B cell (primary cell): Measurements from ENCODE around the gene PPP2R2B. TPM values are rescaled to one million over a fixed set of nuclear protein-coding genes. Genes with fewer than 3 reads are reported as not detected.

Experiments
- ATAC-seq: fragments of 200-7000 bp; cut with Tn5 transposase; one replicate; pipeline ENCODE4 v1.10.0; 2021; ENCODE audit warnings: low read depth, mild to moderate bottlenecking, moderate number of reproducible peaks, moderate library complexity
- CTCF ChIA-PET: fragments of 350-600 bp; sonication (Branson Sonifier 250); formaldehyde crosslinking; loops from one replicate; lab custom pipeline; 2021; ENCODE audit warnings: antibody characterized with exemption, inconsistent platforms; lab: Charles Lee
- POLR2A ChIA-PET: fragments of 350-600 bp; sonication (Branson Sonifier 250); formaldehyde crosslinking; loops from one replicate; lab custom pipeline; 2021; ENCODE audit warnings: antibody characterized with exemption; lab: Charles Lee
- DNase-seq: peaks from one replicate; pipeline ENCODE4 v3.0.0; 2013
- H2AFZ ChIP-seq: 2 replicates; pipeline ENCODE4 v1.6.1; 2012; ENCODE audit warnings: mild to moderate bottlenecking, low read depth, low read length; ENCODE audit not compliant: insufficient read depth, poor library complexity, severe bottlenecking
- H3K27ac ChIP-seq, 2 donors: 1 replicate in 1 of 2; 2 replicates in 1 of 2; pipeline ENCODE4 v1.5.1; 2012 to 2013; ENCODE audit warnings: low read length in 2 of 2, mild to moderate bottlenecking in 2 of 2, moderate library complexity in 1 of 2
- H3K27me3 ChIP-seq, 4 experiments: fragments of 200-600 bp in 1 of 4; sonication (generic) in 1 of 4; replicated peaks in 1 of 4; 1 replicate in 2 of 4; 2 replicates in 2 of 4; pipeline versions ENCODE4 v1.6.1 to v1.7.0; 2013 to 2016; ENCODE audit warnings: low read length in 3 of 4, mild to moderate bottlenecking in 2 of 4, mixed read lengths in 1 of 4, moderate library complexity in 1 of 4; ENCODE audit not compliant: insufficient read depth in 4 of 4, control insufficient read depth in 3 of 4; ENCODE audit errors: control extremely low read depth in 1 of 4
- H3K36me3 ChIP-seq, 2 experiments: replicated peaks in 1 of 2; 1 replicate in 1 of 2; 2 replicates in 1 of 2; pipeline versions ENCODE4 v1.6.1 to v1.7.1; 2013; ENCODE audit warnings: low read length in 1 of 2; ENCODE audit not compliant: insufficient read depth in 2 of 2, control insufficient read depth in 1 of 2; ENCODE audit errors: control extremely low read depth in 1 of 2, extremely low read depth in 1 of 2
- H3K4me1 ChIP-seq, 2 donors: fragments of 200-600 bp in 1 of 2; sonication (generic) in 1 of 2; 1 replicate in 1 of 2; 2 replicates in 1 of 2; pipeline versions ENCODE4 v1.5.1 to v1.6.1; 2013 to 2017; ENCODE audit warnings: low read length in 2 of 2; ENCODE audit not compliant: control insufficient read depth in 2 of 2, insufficient read depth in 2 of 2
- H3K4me2 ChIP-seq: replicated peaks from 2 replicates; pipeline ENCODE3; 2012; ENCODE audit warnings: mild to moderate bottlenecking, low read depth, low read length; ENCODE audit not compliant: poor library complexity, severe bottlenecking
- H3K4me3 ChIP-seq, 5 experiments: fragments of 200-600 bp in 1 of 5; sonication (generic) in 1 of 5; 1 replicate in 3 of 5; 2 replicates in 2 of 5; pipeline versions ENCODE4 v1.5.1 to v1.7.0; 2011 to 2016; ENCODE audit warnings: low read length in 4 of 5, mild to moderate bottlenecking in 4 of 5, low read depth in 2 of 5, control low read depth in 1 of 5, moderate library complexity in 1 of 5; ENCODE audit not compliant: insufficient read depth in 1 of 5; ENCODE audit errors: control extremely low read depth in 1 of 5, extremely low read depth in 1 of 5
- H3K79me2 ChIP-seq: fragments of 200-600 bp; sonication (generic); one replicate; pipeline ENCODE4 v1.6.0; 2016; ENCODE audit warnings: low read length; ENCODE audit not compliant: control insufficient read depth, insufficient read depth
- H3K9ac ChIP-seq: fragments of 200-600 bp; sonication (generic); 2 replicates; pipeline ENCODE4 v1.6.1; 2017; ENCODE audit warnings: mild to moderate bottlenecking, low read length, moderate library complexity
- H3K9me3 ChIP-seq, 3 donors: one replicate each; pipeline versions ENCODE4 v1.6.1 to v1.7.1; 2013; ENCODE audit warnings: low read length in 2 of 3; ENCODE audit not compliant: control insufficient read depth in 2 of 3, insufficient read depth in 1 of 3; ENCODE audit errors: control extremely low read depth in 1 of 3
- H4K20me1 ChIP-seq: 2 replicates; pipeline ENCODE4 v1.6.0; 2012; ENCODE audit warnings: mild to moderate bottlenecking, low read length; ENCODE audit not compliant: insufficient read depth, control insufficient read depth, poor library complexity, severe bottlenecking
- H3K27ac Mint-ChIP-seq: one replicate; pipeline ENCODE4 v1.8.0; 2021; ENCODE audit warnings: mixed read lengths
- H3K27me3 Mint-ChIP-seq: one replicate; pipeline ENCODE4 v1.8.0; 2021; ENCODE audit warnings: mixed read lengths
- H3K4me1 Mint-ChIP-seq: one replicate; pipeline ENCODE4 v1.8.0; 2021; ENCODE audit warnings: mixed read lengths
- H3K4me3 Mint-ChIP-seq: one replicate; pipeline ENCODE4 v1.8.0; 2021; ENCODE audit warnings: mixed read lengths
- H3K9me3 Mint-ChIP-seq: one replicate; pipeline ENCODE4 v1.8.0; 2022; ENCODE audit warnings: mixed read lengths; ENCODE audit not compliant: insufficient read depth
- CTCF ChIP-seq: fragments of 200-600 bp; IDR thresholded peaks from one replicate; pipeline ENCODE4 v1.8.0; 2022; ENCODE audit warnings: antibody characterized with exemption, mild to moderate bottlenecking
- EZH2 ChIP-seq: IDR thresholded peaks from 2 replicates; pipeline ENCODE4 v1.6.1; 2012; ENCODE audit warnings: borderline replicate concordance, low read depth, mild to moderate bottlenecking, moderate library complexity, low read length; ENCODE audit not compliant: insufficient read depth, poor library complexity, severe bottlenecking
- WGBS: methylation state at CpG from one replicate; pipeline ENCODE4 v1.1.5; 2013; ENCODE audit warnings: missing lambda C conversion rate; ENCODE audit not compliant: insufficient coverage; 5-methylcytosine and 5-hydroxymethylcytosine counted together
- intact Hi-C: fragments of 100-400 bp; cut with micrococcal nuclease; formaldehyde crosslinking; loops from one replicate; pipeline ENCODE4 v1.10.0; 2022
- polyA plus RNA-seq: library from polyadenylated mRNA; depleted of rRNA; stranded (reverse); fragments of >200 nt; gene quantifications from 2 replicates; pipeline ENCODE4 v1.2.3, GENCODE V29; 2012
- total RNA-seq, 2 donors: library from RNA; stranded (reverse); fragments of 120-200 nt in 1 of 2; gene quantifications; 1 replicate in 1 of 2; 2 replicates in 1 of 2; pipeline versions ENCODE4 v1.2.3 to v1.2.4, GENCODE V29; 2013 to 2022

Gene PPP2R2B
- total and polyA plus RNA-seq, 2 donors (not counting 1 experiment from before 2014, with no cell fraction given): 0.03 TPM; not detected in 1

DNA sequence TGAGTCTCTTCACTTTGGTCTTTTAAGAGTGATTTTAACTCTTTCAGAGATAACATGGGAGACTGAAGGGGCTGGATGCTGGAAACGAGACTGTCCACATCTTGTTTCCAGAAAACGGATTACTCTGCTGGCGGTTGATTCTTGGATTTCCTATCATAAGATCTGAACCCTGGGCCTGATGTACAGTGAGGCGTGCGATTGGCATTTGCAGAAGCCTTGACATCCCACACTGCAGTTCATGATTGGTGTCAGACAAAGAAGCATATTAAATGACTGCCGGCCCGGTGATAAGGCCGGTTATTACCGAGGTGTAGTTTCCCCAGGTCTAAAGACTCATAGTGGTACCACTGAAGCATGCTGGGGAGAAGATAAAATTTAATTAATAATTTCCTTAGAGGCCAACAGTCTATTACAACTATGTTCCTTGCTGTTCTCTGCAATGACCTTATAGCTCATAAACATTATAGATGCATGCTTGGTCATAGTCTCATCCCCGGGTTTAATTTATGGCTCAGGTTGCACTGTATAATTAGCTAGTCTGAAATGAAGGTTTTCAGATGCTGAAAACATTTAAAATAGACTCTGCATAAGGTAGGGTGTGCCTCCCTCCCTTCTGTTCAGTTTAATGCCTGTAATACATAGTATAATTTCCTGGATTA is 99.2 kb downstream of the PPP2R2B start:
- no peak overlapping the region for H3K4me3 Mint-ChIP-seq
- Histone ChIP-seq H3K27ac (no peak overlapping the region), H3K9ac (no peak overlapping the region), H4K20me1 (no peaks in the 10 kb centered on the region), H3K27me3 (no peaks in the 10 kb centered on the region), H3K4me3 (no peak overlapping the region), H2AFZ (no peak overlapping the region), H3K79me2 (no peaks in the 10 kb centered on the region), H3K9me3 (no peaks in the 10 kb centered on the region), H3K4me2 (no peak overlapping the region), H3K36me3 (no peaks in the 10 kb centered on the region), H3K4me1 (no peaks in the 10 kb centered on the region)
- 98% methylated on average over 6 of the region's 10 CpGs for WGBS
- H3K9me3 Mint-ChIP-seq: no peaks in the 10 kb centered on the region
- no peaks in the 10 kb centered on the region for H3K4me1 Mint-ChIP-seq
- DNase-seq (no peak), ATAC-seq (no peak)
- ChIA-PET POLR2A (no interaction called here), CTCF (interaction anchor here (0.5 kb wide), 1 partner anchor 1913 kb away, joined by 4 read pairs; no protein-coding TSS in a partner anchor)
- intact Hi-C loops: no loop called here
- no peak overlapping the region for H3K27ac Mint-ChIP-seq
- TF ChIP-seq EZH2 (no peak), CTCF (no peak)
- peaks cover 3% of the 10 kb centered on the region for H3K27me3 Mint-ChIP-seq

DNA sequence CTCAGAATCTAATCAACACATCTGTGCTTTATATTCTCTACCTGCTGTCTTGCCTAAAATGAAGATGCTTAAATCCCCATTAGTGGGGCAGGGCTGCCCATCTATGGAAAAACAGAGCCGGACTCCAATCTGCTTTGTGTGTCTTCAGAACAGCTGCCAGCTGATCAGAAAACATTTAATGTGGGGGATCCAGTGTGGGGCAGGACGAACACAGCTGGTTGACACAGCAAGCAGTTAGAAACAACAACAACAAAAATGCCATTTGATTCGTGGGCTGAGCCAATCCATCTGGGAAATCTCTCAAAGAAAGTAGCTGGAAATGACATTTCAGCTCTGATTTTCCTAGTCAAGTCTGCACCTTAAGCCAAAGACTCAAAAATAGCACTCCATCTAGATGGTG is 99.8 kb downstream of the PPP2R2B start:
- H2AFZ ChIP-seq: no peak overlapping the region
- DNase-seq: no peak
- H3K9me3 ChIP-seq: no peaks in the 10 kb centered on the region
- ATAC-seq: no peak
- no peaks in the 10 kb centered on the region for H3K79me2 ChIP-seq
- H3K4me3 Mint-ChIP-seq: no peak overlapping the region
- ChIA-PET CTCF (interaction anchor here (0.5 kb wide), 1 partner anchor 1914 kb away, joined by 4 read pairs; no protein-coding TSS in a partner anchor), POLR2A (no interaction called here)
- H3K9me3 Mint-ChIP-seq: no peaks in the 10 kb centered on the region
- no peak overlapping the region for H3K4me3 ChIP-seq
- H4K20me1 ChIP-seq: no peaks in the 10 kb centered on the region
- no peak overlapping the region for H3K4me2 ChIP-seq
- intact Hi-C loops: no loop called here
- H3K4me1 ChIP-seq: no peaks in the 10 kb centered on the region
- no peaks in the 10 kb centered on the region for H3K4me1 Mint-ChIP-seq
- no peak overlapping the region for H3K27ac ChIP-seq
- no peaks in the 10 kb centered on the region for H3K36me3 ChIP-seq
- no peak overlapping the region for H3K9ac ChIP-seq
- 89% methylated on average over 2 of the region's 3 CpGs for WGBS
- H3K27me3 Mint-ChIP-seq: peaks cover 3% of the 10 kb centered on the region
- TF ChIP-seq EZH2 (no peak), CTCF (no peak)
- H3K27ac Mint-ChIP-seq: no peak overlapping the region
- no peaks in the 10 kb centered on the region for H3K27me3 ChIP-seq
